ENCODE results near the gene PIM2.

GRCh38 chrX:48966796-48967579, 48.2 kb upstream of the PIM2 start:
- no peak for TF ChIP-seq EZH2 (IDR thresholded peaks at IDR 0.05; ENCODE audit: insufficient read depth, poor library complexity, severe bottlenecking)
- TF ChIP-seq EZH2phosphoT487 (IDR thresholded peaks at IDR 0.05; ENCODE audit: insufficient read depth, low read depth) = no peak

Data from GM23248 (cell line).